Measurements from ENCODE around the gene ZBTB11.
"Not testable (repeated sequence)": the region's sequence is repeated elsewhere in the genome, so short reads cannot be mapped to it uniquely, and the experiment has no call there.

GRCh38 chr3:101691685-101692671, 15.0 kb upstream of the ZBTB11 start:
- not testable (repeated sequence) for TF ChIP-seq EZH2 (IDR thresholded peaks at IDR 0.05; ENCODE audit: insufficient read depth, poor library complexity, severe bottlenecking); EZH2phosphoT487 (IDR thresholded peaks at IDR 0.05; ENCODE audit: insufficient read depth, low read depth)
